ENCODE results near the gene CTBP1. TPM values are rescaled to one million over a fixed set of nuclear protein-coding genes. Genes with fewer than 3 reads are reported as not detected.

The CTBP1 gene
- total RNA-seq, 1 experiment from 2014 or later = 184 TPM

- H3K27ac Mint-ChIP-seq (ENCODE audit: unreplicated experiment) = no peak overlapping the region
- POLR2A ChIA-PET = no interaction called here
- no peaks in the 10 kb centered on the region for H3K27me3 ChIP-seq (replicated peaks; ENCODE audit: control insufficient read depth, insufficient read depth, low read length)
- no peaks in the 10 kb centered on the region for H3K4me1 ChIP-seq
- BruUV-seq (replicated peaks) = no TSS peak
- no peaks in the 10 kb centered on the region for H3K27me3 Mint-ChIP-seq (ENCODE audit: insufficient read depth, unreplicated experiment)
- no peaks in the 10 kb centered on the region for H3K9me3 Mint-ChIP-seq (ENCODE audit: unreplicated experiment)
- no peak overlapping the region for H3K4me3 ChIP-seq (ENCODE audit: low read depth, low read length)
- CTCF ChIA-PET = no interaction called here
- intact Hi-C loops (cut with micrococcal nuclease; ENCODE audit: unreplicated experiment) = no loop called here
- H3K9me3 ChIP-seq = no peaks in the 10 kb centered on the region
- peaks cover 5% of the 10 kb centered on the region for H3K36me3 ChIP-seq (ENCODE audit: control insufficient read depth, insufficient read depth, low read length)
- DNase-seq = no peak
- TF ChIP-seq, protein P1, sequence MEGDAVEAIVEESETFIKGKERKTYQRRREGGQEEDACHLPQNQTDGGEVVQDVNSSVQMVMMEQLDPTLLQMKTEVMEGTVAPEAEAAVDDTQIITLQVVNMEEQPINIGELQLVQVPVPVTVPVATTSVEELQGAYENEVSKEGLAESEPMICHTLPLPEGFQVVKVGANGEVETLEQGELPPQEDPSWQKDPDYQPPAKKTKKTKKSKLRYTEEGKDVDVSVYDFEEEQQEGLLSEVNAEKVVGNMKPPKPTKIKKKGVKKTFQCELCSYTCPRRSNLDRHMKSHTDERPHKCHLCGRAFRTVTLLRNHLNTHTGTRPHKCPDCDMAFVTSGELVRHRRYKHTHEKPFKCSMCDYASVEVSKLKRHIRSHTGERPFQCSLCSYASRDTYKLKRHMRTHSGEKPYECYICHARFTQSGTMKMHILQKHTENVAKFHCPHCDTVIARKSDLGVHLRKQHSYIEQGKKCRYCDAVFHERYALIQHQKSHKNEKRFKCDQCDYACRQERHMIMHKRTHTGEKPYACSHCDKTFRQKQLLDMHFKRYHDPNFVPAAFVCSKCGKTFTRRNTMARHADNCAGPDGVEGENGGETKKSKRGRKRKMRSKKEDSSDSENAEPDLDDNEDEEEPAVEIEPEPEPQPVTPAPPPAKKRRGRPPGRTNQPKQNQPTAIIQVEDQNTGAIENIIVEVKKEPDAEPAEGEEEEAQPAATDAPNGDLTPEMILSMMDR (IDR thresholded peaks at IDR 0.05; ENCODE audit: insufficient read depth in 1 of 2, low read depth in 1 of 2, low read length in 1 of 2, severe bottlenecking in 1 of 2, unreplicated experiment in 1 of 2) = no peak
- H3K36me3 Mint-ChIP-seq (ENCODE audit: insufficient read depth, unreplicated experiment) = peaks cover 66% of the 10 kb centered on the region
- no peaks in the 10 kb centered on the region for H3K4me1 Mint-ChIP-seq (ENCODE audit: low read depth, unreplicated experiment)
- no peak overlapping the region for H3K4me3 Mint-ChIP-seq (ENCODE audit: unreplicated experiment)
These were observed 22.8 kb downstream of the CTBP1 start for GRCh38 chr4:1226144-1226481.

- TF ChIP-seq, protein P1 (IDR thresholded peaks at IDR 0.05; ENCODE audit: insufficient read depth in 1 of 2, low read depth in 1 of 2, low read length in 1 of 2, severe bottlenecking in 1 of 2, unreplicated experiment in 1 of 2) = no peak
- Mint-ChIP-seq H3K4me3 (ENCODE audit: unreplicated experiment) (no peak overlapping the region), H3K27me3 (ENCODE audit: insufficient read depth, unreplicated experiment) (no peaks in the 10 kb centered on the region), H3K9me3 (ENCODE audit: unreplicated experiment) (no peaks in the 10 kb centered on the region), H3K36me3 (ENCODE audit: insufficient read depth, unreplicated experiment) (peaks cover 63% of the 10 kb centered on the region), H3K27ac (ENCODE audit: unreplicated experiment) (no peak overlapping the region), H3K4me1 (ENCODE audit: low read depth, unreplicated experiment) (no peaks in the 10 kb centered on the region)
- intact Hi-C loops (cut with micrococcal nuclease; ENCODE audit: unreplicated experiment) = no loop called here
- BruUV-seq (replicated peaks) = no TSS peak
- Histone ChIP-seq H3K36me3 (ENCODE audit: control insufficient read depth, insufficient read depth, low read length) (peaks cover 5% of the 10 kb centered on the region), H3K27me3 (replicated peaks; ENCODE audit: control insufficient read depth, insufficient read depth, low read length) (no peaks in the 10 kb centered on the region), H3K9me3 (no peaks in the 10 kb centered on the region), H3K4me1 (no peaks in the 10 kb centered on the region), H3K4me3 (ENCODE audit: low read depth, low read length) (no peak overlapping the region)
- ChIA-PET CTCF (no interaction called here), POLR2A (no interaction called here)
- DNase-seq = no peak
These were observed 23.4 kb downstream of the CTBP1 start for GRCh38 chr4:1225272-1226143.

GRCh38 chr4:1223841-1224809 lies 24.8 kb downstream of the CTBP1 start:
- H3K4me1 ChIP-seq = no peaks in the 10 kb centered on the region
- H3K27me3 Mint-ChIP-seq (ENCODE audit: insufficient read depth, unreplicated experiment) = no peaks in the 10 kb centered on the region
- ChIA-PET POLR2A (no interaction called here), CTCF (no interaction called here)
- DNase-seq = no peak
- H3K4me3 Mint-ChIP-seq (ENCODE audit: unreplicated experiment) = no peak overlapping the region
- H3K27me3 ChIP-seq (replicated peaks; ENCODE audit: control insufficient read depth, insufficient read depth, low read length) = no peaks in the 10 kb centered on the region
- peaks cover 5% of the 10 kb centered on the region for H3K36me3 ChIP-seq (ENCODE audit: control insufficient read depth, insufficient read depth, low read length)
- intact Hi-C loops (cut with micrococcal nuclease; ENCODE audit: unreplicated experiment) = no loop called here
- no peak overlapping the region for H3K27ac Mint-ChIP-seq (ENCODE audit: unreplicated experiment)
- H3K9me3 Mint-ChIP-seq (ENCODE audit: unreplicated experiment) = no peaks in the 10 kb centered on the region
- peaks cover 63% of the 10 kb centered on the region for H3K36me3 Mint-ChIP-seq (ENCODE audit: insufficient read depth, unreplicated experiment)
- H3K9me3 ChIP-seq = no peaks in the 10 kb centered on the region
- TSS peak; percentile 14 for BruUV-seq (replicated peaks)
- no peaks in the 10 kb centered on the region for H3K4me1 Mint-ChIP-seq (ENCODE audit: low read depth, unreplicated experiment)
- TF ChIP-seq, protein P1 (IDR thresholded peaks at IDR 0.05; ENCODE audit: insufficient read depth in 1 of 2, low read depth in 1 of 2, low read length in 1 of 2, severe bottlenecking in 1 of 2, unreplicated experiment in 1 of 2) = no peak
- no peak overlapping the region for H3K4me3 ChIP-seq (ENCODE audit: low read depth, low read length)

Measured in Caco-2 (cell line).